NCI-H345 treated with DMSO at 0.1 percent for 48 hours (cell line): ENCODE results near the gene RMI1.
"Not testable (repeated sequence)": the region's sequence is repeated elsewhere in the genome, so short reads cannot be mapped to it uniquely, and the experiment has no call there.

ENCODE experiments used
- DNase-seq: peaks from one replicate; lab custom pipeline; 2025; ENCODE audit not compliant: unreplicated experiment; lab: John Stamatoyannopoulos, UW

Gene RMI1

DNA sequence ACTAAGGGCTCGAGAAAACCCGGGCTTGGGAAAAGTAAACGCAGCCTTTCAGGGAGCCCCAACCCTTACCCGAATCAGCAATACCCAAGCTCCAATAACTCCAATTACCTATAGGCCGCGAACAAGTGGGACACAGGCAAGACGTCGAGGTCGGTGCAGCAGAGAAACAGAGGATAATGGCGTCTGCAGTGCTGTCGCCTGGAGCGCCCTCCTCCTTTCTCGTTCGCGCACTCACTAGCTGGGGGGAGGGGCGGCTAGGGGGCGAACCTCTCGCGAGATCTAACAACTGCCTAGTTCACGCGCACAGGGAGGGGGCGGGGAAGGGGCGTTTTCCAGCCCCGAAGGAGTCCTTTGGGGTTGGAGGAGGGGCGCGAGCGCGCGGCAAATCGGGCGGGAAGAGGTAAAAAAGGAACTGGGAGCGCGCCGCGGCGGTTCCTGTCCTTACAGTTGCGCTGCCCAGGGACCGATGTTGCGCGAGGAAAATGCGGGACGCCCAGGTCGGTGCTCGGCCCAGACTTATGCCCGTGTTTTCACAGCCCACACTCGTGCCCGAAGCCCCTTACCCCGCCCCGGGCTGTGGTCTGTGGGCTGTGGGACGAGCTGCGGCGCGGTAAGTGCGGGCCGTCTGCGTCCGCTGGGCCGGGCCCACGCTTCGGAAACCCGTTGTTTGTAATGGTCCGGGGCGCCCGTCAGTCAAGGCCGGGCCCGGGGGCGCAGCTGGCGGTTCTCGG is at the start of gene RMI1:
Gene RMI1, plus strand, starts transcription at position 411 of the 731 bp plus-strand sequence. CDS start 20,182 bp downstream, outside the sequence.
- peak; percentile 90 for DNase-seq

DNA sequence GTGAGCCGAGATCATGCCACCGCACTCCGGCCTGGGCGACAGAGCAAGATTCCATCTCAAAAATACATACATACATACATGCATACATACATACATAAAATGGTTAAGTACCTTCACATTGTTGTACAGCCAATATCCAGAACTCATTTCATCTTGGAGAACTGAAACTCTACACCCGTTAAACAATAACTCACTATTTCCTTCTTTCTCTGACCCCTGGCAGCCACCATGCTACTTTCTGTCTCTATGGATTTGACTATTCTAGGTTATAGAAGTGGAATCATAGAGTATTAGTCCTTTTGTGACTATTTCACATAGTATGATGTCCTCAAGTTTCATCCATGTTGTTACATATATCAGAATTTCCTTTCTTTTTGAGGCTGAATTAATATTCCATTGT is 49.7 kb upstream of the RMI1 start:
- DNase-seq: no peak

DNA sequence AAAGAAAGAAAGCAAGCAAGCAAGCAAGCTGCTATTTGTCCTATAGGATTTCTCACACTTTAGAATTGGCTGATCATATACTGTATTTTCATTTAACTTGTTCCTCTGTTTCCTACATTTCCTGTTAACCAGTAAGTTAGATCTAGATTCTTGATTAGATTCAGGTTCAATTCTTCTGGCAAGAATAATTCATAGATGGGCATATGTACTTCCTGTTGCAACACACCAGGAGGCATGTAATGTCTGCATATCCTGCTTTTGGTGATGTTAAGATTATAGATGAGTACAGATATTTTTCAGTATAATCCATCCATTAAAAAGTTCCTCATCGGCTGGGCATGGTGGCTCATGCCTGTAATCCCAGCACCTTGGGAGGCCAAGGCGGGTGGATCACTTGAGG is 48.6 kb upstream of the RMI1 start:
- DNase-seq: no peak

DNA sequence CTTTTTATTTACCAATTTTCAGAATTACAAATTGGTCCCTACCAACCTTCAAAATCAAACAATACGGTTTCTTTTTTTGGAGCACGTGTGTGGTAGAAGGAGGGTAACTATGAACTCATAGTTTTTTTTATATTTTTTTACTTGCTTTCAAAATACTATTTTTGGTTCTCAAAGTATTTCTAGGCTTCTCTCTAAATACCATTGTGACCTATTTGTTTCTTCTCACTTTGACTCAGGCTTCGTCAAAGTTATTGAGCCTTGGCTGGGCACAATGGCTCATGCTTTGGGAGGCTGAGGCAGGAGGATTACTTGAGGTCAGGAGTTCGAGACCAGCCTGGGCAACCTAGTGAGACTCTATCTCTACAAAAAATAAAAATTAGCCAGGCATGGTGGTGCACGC is 47.8 kb upstream of the RMI1 start:
- DNase-seq: no peak

DNA sequence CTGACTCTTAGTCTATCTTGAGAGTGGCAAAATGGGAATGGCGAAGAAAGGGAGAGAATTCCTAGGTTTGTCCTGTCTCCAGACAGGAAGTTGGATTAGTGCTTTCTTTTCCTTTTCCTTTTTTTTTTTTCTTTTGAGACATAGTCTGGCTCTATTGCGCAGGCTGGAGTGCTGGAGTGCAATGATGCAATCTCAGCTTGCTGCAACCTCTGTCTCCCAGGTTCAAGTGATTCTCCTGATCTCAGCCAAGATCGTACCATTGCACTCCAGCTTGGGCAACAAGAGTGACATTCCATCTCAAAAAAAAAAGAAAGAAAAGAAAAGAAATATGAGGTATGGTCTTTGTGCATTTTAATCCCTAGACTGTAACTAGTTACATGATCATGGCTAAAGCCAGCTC is 46.8 kb upstream of the RMI1 start:
- no peak for DNase-seq

GRCh38 chr9:83934569-83935275 is 45.9 kb upstream of the RMI1 start:
- DNase-seq: no peak

- DNase-seq: no peak
Observed at GRCh38 chr9:83935276-83935935, 45.2 kb upstream of the RMI1 start.

DNA sequence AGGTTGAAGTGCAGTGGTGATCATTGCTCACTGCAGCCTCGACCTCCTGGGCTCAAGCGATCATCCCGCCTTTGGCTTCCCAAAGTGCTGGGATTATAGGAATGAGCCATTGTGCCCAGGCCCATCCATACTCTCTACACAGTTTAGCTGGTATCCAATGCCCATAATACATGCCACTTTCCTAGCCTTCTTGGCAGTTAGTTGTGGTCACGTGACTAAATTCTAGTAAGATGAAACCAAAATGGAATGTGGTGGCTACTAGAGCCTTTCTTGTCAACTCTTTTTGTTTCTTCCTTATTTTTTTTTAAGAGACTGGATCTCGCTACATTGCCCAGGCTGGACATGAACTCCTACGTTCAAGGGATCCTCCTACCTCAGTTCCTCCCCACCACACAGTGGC is 44.1 kb upstream of the RMI1 start:
- no peak for DNase-seq

- DNase-seq: peak; percentile 18
Observed at GRCh38 chr9:83937861-83938455, 42.6 kb upstream of the RMI1 start.

- no peak for DNase-seq
Observed at GRCh38 chr9:83940590-83941303, 39.9 kb upstream of the RMI1 start.

- DNase-seq: not testable (repeated sequence)
Observed at GRCh38 chr9:83948096-83948495, 32.5 kb upstream of the RMI1 start.

- no peak for DNase-seq
Observed at GRCh38 chr9:83956086-83956435, 24.5 kb upstream of the RMI1 start.

DNA sequence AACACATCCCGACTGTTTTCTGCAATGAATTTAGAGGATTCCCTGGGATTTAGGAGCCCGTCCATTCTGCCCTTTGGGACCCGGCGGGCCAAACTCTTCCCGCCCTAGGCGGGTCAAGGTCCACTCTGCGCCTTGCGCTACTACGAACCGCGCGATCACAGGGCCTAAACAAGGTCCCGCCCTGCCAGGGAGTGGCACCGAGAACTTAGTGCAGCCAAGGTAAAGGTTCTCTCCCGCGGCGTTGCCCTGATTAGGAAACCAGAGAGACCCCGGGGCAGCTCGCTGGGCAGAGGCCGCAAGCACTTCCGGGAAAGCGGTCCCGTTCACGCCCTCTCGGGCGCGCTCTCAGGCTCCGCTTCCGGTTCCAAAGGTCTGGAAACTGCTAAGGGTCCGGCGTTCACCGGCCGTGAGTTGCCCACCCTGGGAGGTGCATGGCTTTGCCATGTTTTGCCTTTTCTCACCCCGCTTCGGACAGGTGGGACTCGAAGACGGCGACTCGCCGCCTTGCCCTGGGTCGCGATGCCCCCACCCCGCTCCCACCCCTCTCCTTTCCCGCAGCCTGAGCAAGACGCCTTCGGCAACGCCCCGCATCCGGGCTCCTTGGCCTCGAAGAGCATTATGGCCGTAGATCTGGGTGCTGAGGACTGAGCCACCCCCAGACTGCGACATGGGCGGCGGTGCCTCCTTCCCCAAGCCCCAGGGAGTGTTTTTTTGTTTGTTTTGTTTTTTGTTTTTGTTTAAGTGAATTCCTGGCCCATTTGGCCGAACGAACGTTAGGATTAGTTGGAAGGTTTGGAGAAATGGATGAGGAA is 24.0 kb upstream of the RMI1 start:
- peak; percentile 42 for DNase-seq

GRCh38 chr9:83957248-83957513 is 23.4 kb upstream of the RMI1 start:
- no peak for DNase-seq

- no peak for DNase-seq
Observed at GRCh38 chr9:83959061-83959460, 21.5 kb upstream of the RMI1 start.

GRCh38 chr9:83960991-83961390 is 19.6 kb upstream of the RMI1 start:
- DNase-seq: no peak

DNA sequence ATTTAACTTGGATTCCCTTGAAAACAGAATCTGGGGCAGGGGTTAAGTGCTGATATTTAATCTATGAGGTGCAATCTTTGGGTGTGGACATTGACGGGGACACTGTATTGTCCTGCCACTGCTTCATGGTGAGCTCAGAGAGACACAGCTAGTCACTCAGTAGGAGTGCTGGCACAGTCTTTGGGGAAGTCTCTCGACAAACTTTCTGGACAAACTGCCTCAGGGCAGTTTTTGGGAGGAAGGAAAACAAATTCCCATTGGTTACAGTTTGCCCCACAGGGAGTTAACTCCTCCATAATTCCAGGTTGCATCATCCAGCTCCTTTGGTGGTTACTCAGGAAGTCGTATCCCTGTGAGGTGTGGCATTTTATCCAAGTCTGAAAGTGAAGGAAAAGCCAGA is 18.4 kb upstream of the RMI1 start:
- DNase-seq: no peak

GRCh38 chr9:83964973-83965349 is 15.6 kb upstream of the RMI1 start:
- no peak for DNase-seq

GRCh38 chr9:83965350-83966208 is 15.0 kb upstream of the RMI1 start:
- DNase-seq: no peak

- no peak for DNase-seq
Observed at GRCh38 chr9:83966209-83966582, 14.4 kb upstream of the RMI1 start.
